GM18498 (cell line): Measurements from ENCODE around the gene NPDC1.
"Not testable (repeated sequence)": the region's sequence is repeated elsewhere in the genome, so short reads cannot be mapped to it uniquely, and the experiment has no call there.

Source experiments
- ATAC-seq: cut with Tn5 transposase; IDR thresholded peaks from one replicate; pipeline ENCODE4 v1.9.1; 2021; ENCODE audit warnings: mild to moderate bottlenecking, moderate library complexity; ENCODE audit not compliant: unreplicated experiment

NPDC1 gene

DNA sequence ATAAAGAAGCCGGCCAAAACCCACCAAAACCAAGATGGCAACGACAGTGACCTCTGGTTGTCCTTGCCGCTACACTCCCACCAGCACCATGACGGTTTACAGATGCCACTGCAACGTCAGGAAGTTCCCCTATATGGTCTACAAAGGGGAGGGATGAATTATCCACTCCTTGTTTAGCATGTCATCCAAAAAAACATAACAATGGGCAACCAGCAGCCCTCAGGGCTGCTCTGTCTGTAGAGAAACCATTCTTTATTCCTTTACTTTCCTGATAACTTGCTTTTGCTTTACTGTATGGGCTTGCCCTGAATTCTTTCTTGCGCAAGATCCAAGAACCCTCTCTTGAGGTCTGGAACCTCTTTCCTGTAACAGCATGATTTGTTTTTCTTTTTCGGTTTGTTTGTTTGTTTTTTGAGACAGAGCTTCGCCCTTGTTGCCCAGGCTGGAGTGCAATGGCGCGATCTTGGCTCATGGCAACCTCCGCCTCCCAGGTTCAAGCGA lies 29.3 kb upstream of the NPDC1 start:
- no peak for ATAC-seq

DNA sequence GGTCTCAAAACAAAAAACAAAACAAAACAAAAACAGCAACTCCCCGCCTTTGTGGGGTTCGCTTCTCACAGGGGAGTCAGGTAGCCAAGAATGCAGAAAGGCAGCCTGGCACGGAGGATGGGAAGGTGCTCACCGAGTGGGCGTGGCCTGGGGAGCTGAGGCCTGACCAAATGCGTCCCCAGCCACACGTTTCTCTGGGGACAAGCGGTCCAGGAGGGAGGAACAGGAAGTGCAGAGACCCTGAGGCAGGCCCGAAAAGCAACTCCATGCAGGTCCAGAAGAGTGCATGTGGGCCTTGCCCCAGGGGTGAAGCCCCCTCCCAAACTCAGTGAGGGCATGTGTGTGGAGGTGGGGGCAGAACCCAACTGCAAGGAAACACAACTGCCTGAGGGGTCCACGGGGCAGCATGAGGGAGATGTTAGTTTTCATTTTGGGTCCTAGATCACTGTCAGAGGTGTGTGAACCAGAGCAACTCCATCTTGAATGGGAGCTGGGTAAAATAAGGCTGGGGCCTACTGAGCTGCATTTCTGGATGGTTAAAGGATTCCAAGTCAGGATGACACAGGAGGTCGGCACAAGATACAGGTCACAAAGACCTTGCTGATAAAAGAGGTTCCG lies 28.8 kb upstream of the NPDC1 start:
- no peak for ATAC-seq

DNA sequence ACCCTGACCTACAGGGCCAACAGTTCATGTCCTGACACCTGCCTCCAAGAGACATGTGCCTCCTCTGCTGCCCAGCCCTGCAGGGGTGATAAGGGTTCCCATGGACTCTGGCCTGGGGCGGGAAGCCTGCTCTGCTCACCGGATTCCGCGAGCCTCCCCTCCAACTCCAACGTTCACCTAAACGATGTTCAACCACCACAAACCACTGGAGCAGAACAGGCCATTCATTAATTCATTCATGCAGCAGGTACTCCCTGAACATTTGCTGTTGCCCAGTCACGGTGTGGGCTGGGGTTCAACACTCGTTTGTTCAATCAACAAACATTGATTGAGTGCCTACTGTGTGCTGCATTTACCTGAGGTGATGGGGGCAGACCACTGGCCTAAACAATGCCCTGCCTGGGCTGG lies 28.0 kb upstream of the NPDC1 start:
- no peak for ATAC-seq

DNA sequence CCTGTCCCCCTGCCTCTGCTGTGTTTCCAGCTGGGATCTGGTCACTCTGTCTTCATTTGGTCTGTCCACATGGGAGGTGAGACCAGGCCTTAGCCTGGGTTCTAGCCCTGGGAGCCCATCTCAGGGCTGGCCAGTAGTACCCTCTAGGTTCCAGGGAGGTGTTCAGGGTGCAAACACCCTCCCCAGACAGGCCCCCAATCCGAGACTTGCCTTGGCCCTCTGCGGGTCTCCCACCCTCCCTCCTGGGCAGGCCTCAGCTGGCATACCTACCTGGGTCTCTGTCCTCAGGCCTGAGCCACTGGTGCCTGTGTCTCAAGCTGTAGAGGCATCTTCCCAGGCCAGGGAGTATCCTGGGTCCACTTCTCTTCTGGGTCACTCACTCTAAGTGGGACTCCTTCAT lies 25.3 kb upstream of the NPDC1 start:
- no peak for ATAC-seq

DNA sequence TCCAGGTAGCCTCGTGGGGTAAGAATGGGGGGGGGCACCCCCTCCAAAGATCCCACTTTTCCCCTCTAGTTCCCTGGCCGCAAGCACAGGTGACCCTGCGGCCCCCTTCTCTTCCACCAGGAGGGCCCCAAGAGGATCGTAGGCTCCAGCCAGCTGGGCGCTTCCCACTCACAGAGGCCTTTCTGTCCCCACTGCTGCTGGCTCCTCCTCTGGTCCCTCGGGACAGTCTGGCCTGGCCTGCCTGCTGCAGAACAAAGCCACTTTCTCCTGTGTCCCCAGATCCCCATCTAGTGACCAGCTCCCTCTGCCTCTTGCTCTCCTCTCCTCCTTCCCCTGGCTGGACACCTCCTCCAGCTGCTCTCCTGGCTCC lies 24.9 kb upstream of the NPDC1 start:
- ATAC-seq = no peak

DNA sequence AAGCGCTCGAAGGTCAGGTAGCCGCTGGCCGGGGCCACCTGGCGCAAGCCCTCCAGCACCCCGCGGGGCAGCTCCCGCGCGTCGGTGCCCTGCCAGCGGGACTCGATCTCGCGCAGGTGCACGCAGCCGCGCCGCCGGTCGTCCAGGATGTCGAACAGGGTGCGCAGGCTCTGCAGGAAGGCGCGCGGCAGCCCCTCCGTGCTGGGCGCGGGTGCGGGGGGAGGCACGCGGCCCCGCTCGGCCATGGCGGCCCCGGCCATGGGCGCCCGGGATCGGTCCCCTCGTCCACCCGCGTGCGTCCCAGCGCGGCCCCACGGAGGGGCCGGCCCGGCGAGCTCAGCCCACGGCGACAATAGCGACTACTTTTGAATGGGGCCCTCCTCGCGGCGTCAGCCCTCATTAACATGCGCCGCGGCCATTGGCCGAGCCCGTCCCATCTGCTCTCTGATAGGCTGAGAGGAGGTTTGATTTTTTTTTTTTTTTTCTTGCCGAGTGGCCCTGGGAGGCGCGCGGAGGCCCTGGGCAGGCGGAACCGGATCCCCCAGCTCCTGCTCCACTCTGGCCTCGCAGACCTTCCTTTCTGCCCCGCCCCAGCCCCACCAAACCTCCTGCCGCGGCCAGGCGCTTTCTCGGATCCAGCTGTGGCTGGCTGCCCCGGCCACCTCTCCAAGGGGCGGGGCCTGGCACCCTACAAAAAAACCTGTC lies 24.4 kb upstream of the NPDC1 start, which contains the start of gene SAPCD2:
SAPCD2 (minus strand) TSS at position 357 of the 705 bp plus-strand sequence; CDS start at position 260, 97 bp downstream.
- peak; percentile 70 for ATAC-seq

DNA sequence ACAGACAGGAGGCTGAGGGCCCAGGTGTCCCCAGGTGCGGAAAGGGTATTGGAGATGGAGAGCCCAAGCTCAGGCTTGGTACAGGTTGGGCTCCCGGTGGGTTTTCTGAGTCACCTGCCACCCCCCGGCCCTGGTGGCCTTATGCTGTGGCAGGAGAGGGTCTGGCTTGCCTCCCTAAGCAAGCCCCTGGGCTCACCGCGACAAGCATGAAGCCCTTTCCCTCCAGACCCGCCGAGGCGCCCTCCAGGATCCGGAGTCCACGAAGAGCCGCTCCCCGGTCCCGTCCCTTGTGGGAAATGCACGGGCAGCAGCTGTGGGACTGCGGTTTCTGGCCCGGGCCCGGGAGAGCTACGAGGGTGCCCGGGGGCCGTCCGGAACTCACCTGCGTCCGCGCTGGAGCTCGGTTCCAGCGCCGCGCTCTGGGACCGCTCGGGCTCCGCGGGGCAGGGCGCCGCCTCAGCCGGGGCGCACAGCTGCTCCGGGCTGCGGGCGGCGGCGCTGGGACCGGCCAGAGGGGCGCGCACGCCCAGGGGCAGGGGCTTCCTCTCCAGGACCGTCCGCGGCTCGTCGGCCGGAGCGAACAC lies 23.6 kb upstream of the NPDC1 start:
- ATAC-seq = no peak

DNA sequence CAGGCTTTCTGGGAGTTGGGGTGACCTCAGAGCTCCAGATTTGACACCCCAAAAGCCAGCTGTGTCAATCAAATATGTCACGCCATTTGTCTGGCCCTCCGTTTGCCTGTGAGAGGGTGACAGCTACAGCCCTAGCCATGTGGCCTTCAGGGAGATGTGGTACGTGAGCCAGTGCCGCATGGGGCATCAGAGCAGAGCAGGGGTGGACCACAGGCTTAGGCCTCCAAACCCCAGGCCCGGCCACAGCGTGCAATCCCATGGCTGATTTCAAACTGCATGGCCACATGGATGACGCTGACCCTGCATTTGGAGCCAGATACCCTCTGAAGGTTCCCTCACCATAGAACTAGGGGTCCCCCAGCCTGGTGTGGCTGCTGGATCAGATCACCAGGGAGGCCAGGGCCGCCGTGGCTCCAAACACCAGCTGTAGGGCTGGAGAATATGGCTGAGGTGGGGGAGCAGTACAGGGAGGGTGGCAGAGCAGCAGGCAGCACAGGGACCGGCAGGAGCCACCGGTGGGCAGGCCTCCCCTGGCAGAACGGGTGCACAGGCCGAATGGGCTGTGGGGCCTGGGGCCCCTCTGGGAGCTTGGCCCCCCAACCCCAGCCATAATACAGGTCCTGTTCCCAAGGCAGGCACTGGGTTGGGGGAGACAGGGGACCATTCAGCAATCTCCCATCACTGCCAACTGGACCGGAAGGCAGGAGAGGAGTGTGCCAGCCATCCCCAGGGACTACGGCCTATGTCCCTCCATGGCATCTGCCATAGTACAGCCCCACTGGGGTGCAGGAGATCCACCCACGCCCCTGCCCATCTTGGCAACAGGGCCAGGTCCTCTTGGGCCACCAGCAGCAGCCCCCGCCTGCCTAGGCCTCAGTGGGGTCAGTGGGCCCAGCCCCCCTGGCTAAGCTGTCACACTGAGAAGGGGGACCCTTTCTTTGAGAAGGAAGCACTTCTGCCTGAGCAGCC lies 22.8 kb upstream of the NPDC1 start:
- no peak for ATAC-seq

DNA sequence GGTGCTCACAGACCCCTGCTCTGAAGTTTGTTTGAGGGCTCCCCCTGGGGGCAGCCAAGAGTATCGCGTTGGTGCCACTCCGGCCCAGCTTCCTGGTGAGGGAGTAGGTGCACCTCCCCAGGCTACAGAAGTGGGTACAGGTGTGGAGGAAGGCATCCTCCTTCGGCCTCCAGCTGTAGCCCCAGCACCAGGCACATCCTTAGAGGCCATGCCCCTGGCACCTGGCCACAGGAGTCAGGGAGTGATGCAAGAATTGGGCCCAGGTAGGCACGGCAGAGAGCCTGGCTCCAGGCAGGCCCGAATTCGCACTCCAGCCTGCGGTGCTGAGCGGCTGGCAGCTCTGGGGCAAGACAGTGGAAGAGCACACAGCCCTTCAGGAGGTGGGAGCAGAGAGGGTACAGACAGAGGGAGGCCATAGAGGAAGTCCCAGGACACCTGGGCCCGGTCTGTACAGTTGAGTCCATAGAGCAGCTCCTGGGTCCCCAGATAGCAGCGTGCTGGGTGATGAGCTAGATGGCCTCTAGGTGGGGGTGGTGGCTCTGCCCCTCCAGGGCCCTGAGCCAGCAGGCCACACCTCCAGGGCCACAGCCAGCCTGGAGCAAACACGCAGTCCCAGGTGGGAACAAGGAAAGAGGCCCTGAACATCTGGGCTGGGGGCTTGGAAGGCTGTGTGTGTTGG lies 22.0 kb upstream of the NPDC1 start:
- peak; percentile 45 for ATAC-seq

DNA sequence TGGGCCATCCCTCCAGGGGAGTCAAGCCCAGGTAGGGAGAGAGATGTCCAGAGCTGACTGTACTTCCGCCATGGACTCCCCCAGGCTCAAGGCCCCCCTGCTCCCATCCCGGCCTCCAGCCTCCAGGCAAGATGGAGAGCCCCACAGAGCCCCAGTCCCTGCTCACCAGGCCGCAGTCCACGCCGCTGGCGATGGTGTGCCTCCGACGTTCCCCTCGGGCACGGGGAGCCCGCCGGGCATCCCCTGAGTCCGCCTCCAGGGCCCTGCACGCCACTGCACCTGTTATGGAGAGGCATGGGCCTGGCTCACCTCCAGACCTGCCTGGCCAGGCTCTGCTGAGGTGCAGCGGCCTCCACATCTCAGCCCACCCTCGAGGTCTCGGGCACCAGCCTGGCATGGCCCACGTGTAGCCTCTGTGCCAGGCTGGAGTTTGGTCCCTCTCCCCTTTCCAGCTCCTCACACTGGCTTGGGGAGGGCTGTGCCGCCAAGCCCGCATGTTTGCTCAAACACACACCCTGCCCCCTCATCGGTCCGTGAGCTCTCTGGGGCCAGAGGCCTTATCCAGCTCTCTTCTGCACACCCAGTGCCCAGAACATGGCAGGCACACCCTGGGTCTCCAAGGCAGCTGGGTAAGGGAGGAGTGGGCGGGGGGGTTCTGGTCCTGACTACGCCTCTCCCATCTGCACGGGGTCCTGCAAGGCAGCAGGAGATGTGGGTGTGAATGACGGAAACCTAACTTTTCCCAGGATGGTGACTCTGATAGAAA lies 20.3 kb upstream of the NPDC1 start:
- no peak for ATAC-seq

DNA sequence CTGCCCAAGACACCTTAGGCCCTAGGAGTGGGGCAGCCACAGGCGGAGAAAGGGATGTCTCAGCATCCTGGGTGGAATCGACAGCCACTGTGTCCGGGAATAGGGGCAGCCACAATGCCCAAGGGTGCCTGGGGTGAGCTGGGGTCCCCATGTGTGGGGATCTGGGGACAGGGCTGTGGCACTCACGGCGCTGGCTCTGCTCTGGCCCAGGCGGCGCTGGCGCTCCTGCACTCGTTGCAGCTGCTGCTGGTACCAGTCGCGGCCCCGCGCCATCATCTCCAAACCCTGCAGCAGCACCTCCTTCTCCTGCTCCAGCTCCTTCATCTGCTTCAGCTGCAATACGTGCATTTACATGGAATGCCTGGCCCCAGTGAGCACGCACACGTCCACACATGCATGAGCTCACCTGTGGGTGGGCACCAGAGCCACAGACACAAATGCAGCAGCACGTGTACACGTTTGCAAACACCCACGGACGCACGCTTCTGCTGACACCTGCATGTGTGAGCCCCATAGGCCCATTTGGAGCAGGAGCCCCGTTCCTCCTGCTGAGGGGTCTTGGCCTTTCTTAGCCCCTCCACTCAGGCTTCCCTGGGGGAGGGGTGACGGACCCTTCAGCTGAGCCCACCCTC lies 19.5 kb upstream of the NPDC1 start:
- ATAC-seq = no peak

DNA sequence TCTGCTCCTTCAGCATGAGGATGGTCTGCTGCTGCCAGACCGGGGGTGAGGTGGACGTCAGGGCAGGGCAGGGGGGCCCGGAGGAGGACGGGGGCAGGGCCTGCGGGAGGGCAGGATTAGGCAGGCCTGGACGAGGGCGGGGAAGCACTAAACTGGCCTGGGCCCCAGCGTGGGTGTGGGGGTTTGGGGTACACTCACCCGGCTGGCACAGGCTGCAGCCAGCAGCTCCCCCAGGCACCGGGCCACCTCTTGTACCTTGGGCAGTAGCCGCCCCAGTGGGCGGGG lies 18.8 kb upstream of the NPDC1 start:
- no peak for ATAC-seq

DNA sequence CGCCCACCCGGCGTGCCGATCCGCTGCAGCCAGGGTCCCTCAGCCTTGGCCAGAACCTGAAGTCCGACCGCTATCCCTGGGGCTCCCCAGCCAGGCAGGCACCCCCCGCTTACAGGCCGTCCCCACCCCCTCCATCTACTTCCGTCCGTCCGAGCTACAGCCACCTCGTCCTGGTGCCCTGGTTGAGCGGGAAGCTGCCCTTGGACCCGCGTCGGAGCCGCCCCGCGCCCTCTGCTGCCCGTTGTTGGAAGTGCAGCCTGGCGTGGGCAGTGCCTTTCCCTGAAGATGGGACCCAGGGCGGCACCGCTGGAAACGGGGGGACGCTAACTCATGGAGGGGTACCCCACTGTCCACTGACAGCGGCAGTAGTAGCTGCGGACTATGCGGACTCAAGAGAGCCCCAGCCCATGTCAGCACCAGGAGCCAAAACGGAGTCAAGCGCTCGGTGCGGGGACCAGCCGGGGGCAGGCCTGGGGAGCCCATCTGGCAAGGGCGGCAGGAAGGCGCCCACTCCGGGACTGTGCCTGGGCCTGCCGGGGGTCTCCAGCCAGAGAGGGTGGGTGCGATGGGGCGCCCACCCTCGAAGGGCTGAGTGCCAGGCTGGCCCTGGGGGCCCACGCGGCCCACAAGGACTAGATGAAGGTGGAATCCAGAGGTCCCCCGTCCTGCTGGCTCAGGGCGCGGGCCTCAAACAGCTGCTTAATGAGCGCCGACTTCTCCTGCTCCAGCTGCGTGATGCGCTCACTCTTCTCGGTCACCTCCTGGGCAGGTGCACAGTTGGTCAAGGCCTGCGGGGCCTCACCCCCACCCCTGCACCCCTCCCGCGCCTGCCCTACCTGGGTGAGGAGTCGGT lies 18.3 kb upstream of the NPDC1 start:
- ATAC-seq = no peak

DNA sequence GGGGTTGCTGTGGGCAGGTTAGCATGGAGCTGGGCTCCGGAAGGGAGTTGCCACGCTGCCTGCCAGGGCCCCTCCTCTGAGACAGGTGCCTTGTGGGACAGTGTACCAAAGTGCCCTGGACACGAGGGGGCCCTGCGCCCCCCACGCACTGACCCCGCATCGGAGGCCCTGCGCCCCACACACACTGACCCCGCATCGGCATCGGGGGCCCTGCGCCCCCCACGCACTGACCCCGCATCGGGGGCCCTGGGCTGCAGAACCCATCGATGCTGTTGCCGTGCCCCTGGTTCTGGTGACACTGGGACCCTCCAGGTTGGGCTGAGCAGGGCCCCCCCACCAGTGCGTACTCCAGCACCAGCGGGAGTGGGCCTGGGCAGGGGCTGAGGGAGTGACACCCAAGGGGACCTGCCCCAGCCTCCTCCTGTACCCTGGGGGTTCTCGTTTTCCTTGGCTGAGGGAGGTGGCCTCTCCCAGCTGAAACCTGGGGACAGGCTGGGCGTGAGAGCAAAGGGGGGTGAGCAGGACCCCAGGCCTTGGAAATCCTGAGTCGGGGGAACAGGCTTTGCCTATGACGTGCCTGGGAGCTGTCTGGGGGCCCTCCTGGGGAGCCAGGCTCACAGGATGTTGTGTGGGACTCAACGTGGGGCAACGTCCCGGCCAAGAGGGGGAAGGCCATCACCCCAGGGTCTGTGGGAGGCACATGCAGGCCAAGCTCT lies 17.5 kb upstream of the NPDC1 start:
- no peak for ATAC-seq

DNA sequence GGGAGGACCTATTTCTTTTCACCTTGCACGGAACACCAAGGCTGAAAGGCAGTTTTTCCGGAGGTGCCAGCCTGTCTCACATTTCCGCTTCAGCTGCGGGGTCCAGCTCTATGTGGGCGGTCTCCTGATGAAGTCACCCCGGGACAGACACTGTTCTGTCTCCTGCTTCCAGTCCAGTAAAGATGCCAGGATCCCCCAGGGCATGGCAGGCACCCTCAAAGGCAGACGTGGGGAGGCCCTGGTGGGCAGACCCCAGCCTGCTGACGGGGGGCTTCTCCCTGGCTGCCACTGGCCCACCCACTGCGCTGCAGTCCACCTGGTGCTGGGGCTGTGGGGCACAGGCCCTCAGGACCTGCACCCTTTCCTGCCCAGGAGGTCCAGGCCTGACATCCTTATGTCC lies 16.8 kb upstream of the NPDC1 start:
- ATAC-seq = not testable (repeated sequence)

DNA sequence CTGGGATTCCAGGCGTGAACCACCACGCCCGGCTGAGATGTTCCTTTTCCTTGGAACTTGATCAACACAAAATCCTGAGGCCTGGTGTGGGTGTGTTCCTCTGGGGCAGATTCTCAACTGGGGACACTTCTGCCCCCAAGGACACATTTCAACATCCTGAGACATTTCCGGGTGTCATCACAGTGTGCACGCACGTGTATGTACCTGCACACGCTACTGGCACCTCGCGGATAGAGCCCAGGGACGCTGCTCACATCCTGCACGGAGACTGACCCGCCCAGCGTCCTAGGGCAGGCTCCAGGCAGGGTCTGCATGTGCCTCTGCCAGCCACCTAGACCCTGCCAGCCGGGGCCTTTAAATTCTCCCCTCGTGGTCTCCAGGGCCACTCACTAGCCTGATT lies 16.4 kb upstream of the NPDC1 start:
- no peak for ATAC-seq

DNA sequence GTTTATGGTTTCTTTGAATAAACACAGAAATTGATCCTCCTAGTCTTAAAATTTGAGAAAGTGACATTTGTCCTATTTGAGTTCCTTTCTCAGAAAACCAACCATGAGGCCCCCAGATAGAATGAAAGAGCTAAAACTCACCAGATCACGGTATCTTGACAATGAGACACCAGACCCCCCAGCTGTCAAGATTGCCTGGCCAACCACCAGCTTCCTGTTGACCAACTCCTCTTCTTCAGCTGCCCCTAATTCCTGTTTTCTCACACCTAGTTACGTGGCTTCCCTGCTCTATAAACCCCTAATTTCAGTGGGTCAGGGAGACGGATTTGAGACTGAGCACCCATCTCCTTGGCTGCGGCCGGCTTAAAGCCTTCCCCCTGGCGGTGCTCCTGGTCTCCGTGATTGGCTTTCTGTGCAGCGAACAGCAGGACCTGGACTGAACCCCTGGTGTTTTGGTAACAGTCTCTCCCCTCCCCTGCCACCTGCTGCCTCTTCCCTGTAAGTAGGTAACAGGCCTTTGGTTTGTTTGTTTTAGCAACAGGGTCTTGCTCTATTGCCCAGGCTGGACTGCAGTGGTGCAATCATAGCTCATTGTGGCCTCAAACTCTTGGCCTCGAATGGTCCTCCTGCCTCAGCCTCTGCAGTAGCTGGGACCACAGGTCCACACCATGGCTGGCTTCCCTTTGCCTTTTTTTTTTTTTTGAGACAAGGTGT lies 12.7 kb upstream of the NPDC1 start:
- ATAC-seq = no peak
